Esophagus mucosa (tissue), 1 donor: Measurements from ENCODE around the gene HID1. TPM values are rescaled to one million over a fixed set of nuclear protein-coding genes. Genes with fewer than 3 reads are reported as not detected.
"Not testable (repeated sequence)": the region's sequence is repeated elsewhere in the genome, so short reads cannot be mapped to it uniquely, and the experiment has no call there.

Experiments
- ATAC-seq: fragments of 200-7000 bp; cut with Tn5 transposase; one replicate; pipeline ENCODE4 v1.9.1; 2020
- total RNA-seq: library from RNA; stranded (reverse); gene quantifications from one replicate; pipeline ENCODE4 v1.2.4, GENCODE V29; 2023
- donor health status: DM: yes; HTN: yes; CAD: no.

The HID1 gene
- total RNA-seq, 1 donor from 2014 or later: 3.1 TPM

DNA sequence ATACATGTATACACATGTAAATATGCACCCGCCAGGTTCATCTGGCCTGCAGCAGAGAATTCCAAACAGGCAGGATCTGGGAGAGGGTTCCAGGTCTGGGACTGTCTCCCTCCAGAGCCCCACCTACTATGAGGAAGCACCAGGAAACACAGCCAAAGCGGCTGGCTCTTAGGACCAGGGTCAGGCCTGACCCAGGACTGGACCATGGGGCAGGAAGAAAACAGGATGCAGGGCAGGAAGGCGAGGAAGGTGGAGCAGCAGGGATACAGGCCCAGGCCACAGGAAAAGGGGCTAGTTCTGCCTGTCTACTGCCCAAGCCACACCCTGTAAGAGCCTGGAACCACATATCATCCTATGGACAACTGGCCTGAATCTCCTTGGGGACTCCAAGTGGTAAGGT lies 2.2 kb downstream of the HID1 start:
- ATAC-seq: no peak

GRCh38 chr17:74969501-74969900 lies 3.1 kb downstream of the HID1 start:
- ATAC-seq: not testable (repeated sequence)

- peak; percentile 56 for ATAC-seq
These were observed 4.2 kb downstream of the HID1 start for GRCh38 chr17:74968361-74968780.

GRCh38 chr17:74964988-74965622 lies 7.5 kb downstream of the HID1 start:
- ATAC-seq: peak; percentile 6

DNA sequence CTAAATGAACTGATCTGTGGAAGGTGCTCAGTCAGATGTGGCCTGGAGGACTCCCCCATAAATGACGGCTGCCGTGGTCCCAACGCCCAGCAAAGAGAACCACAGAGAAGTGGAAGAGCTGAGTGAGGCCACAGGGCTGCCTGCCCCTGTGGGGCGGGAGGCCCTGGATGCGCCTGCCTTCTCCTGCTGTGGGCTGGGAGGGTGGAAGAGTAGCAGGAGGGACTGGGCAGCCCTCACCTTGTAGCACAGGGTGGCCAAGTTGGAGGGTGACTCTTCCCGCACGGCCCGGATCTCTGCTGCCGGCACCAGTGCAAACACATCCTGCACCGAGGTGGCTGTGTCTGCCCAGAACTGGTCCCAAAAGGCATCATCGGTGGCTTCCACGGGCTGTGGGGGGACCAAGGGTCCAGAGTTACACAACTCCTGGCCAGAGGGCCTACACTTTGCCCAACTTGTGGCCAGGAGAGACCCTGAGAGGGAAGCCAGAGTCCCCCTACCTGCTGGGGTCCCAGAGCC lies 8.3 kb downstream of the HID1 start:
- ATAC-seq: no peak

- ATAC-seq: no peak
These were observed 8.9 kb downstream of the HID1 start for GRCh38 chr17:74963656-74964055.

DNA sequence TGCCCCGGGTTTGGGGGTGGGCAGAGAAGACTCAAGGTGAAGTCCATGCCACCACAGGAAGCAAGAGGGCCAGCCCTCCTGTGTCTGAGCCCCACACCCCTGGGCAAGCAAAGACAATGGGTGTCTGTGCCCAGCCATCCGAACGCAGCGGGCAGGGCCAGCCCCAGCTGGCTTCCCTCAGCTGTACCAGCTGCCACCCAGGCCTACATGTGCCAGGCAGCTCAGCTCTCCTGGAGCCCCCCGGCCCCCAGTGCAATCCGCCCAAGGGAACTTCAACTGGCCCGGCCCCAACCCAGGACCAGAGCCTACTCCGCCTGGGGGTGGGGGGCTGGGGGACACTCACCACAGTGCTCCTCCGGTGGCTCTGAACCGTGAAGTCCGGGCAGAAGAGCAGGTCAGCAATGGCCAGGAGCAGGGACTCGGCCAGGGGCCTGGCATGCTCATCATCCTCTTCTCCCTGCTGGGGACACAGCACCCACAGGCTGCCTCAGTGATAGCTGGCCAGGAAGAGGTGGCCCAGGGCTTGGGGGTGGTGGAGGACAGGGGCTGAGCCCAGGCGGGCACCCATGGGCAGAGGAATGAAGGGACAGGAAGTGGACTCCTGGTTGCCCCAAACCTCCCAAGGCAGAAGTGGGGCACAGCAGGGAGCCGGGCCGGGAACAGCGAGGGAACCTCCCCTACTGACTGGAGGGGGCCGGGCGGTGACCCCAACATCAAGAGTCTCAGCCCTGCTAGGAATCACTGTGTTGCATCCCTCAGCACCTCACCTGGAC lies 9.8 kb downstream of the HID1 start:
- ATAC-seq: no peak

GRCh38 chr17:74961657-74962350 lies 10.8 kb downstream of the HID1 start:
- ATAC-seq: peak; percentile 60

- ATAC-seq: peak; percentile 68
These were observed 11.8 kb downstream of the HID1 start for GRCh38 chr17:74960570-74961342.

GRCh38 chr17:74959826-74960515 lies 12.6 kb downstream of the HID1 start:
- ATAC-seq: peak; percentile 40

GRCh38 chr17:74957935-74958740 lies 14.4 kb downstream of the HID1 start:
- peak; percentile 19 for ATAC-seq

- no peak for ATAC-seq
These were observed 16.5 kb downstream of the HID1 start for GRCh38 chr17:74956093-74956492.

- ATAC-seq: no peak
These were observed 17.7 kb downstream of the HID1 start for GRCh38 chr17:74954665-74955421.

DNA sequence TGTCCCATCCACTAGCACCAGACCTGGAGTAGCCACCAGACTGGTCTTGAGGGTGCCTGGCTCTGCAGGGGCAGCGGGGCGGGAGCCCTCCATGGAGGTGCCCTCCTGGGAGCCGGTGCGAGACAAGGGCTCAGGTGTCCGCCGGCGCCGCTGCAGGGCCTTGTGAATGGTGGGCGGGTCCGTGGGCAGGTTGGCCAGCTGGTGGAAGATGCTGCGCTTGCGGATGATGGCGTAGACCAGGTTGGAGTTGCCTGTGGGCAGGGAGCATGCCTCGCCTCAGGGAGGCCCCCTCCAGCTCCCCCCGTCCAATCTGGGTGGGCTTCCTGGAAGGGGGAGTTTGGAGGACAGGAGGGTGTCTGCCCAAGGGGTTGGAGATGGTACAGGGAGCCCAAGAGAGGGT lies 18.4 kb downstream of the HID1 start:
- ATAC-seq: no peak

GRCh38 chr17:74953134-74953687 lies 19.3 kb downstream of the HID1 start:
- ATAC-seq: no peak

DNA sequence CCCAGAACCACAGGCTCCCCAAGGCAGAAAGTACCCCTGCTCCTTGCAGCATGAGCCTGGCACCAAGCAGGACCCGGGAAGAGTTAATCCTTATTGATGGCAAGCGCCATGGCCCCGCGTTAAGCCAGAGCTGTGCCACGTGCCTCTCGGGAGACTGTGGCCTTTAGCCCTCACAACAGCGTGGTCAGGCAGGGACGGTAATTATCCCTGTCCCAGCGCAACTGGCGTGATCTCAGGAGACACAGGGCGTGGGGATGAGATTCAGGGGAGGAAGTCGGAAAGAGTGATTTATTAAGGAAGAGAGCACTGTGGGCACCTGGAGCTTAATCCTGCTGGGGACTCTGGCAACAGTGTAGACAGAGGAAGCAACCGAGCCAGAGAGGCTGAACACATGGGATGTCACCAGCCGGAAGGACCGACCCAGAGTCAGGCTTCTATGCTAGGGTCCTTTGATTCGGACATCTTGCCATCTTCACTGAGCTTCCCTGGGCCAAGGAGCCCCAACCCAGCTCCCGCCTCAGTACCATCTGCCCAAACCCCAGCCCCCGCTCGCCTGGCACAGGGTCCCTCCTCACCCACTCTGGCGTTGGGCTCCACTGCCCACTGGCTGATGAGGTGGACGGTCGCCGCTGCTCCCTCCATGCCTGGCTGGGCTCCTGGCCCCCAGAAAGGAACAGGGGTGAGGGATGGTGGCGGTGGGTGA lies 20.0 kb downstream of the HID1 start:
- ATAC-seq: no peak

GRCh38 chr17:74951680-74952421 lies 20.7 kb downstream of the HID1 start:
- ATAC-seq: no peak

DNA sequence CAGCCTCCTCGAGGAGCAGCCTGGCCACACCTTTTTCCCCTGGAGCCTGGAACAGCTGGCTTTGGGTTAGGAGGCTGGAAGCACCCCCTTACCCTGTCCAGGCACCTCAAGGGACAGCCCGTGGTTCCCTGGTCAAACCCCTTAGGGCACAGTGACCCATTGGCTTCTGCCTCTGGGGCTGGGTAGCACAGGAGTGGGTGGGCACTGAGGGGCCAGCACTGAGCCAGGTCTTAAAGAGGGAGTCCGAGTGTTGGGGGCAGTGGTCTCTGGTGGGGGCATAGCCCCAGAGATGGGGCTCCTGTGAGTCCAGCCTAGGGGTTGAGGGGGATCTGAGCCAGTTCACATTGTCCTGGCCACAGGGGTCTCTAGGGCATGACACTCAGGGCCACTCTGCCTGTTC lies 21.5 kb downstream of the HID1 start:
- ATAC-seq: no peak

GRCh38 chr17:74950207-74950606 lies 22.4 kb downstream of the HID1 start:
- peak; percentile 82 for ATAC-seq
